ENCODE results near the gene BTG3.

BTG3 gene

GRCh38 chr21:17612565-17613241, at the start of gene BTG3:
Gene BTG3, minus strand, starts transcription at chr21:17612901. Its CDS starts 3,757 bp downstream, at chr21:17609144.
- peak; percentile 84 for DNase-seq

GRCh38 chr21:17660862-17661261, 48.2 kb upstream of the BTG3 start:
- no peak for DNase-seq

GRCh38 chr21:17660452-17660851, 47.8 kb upstream of the BTG3 start:
- DNase-seq = peak; percentile 38

- DNase-seq = no peak
These were observed 46.2 kb upstream of the BTG3 start for GRCh38 chr21:17658931-17659330.

GRCh38 chr21:17651526-17651925, 38.8 kb upstream of the BTG3 start:
- DNase-seq = no peak

DNA sequence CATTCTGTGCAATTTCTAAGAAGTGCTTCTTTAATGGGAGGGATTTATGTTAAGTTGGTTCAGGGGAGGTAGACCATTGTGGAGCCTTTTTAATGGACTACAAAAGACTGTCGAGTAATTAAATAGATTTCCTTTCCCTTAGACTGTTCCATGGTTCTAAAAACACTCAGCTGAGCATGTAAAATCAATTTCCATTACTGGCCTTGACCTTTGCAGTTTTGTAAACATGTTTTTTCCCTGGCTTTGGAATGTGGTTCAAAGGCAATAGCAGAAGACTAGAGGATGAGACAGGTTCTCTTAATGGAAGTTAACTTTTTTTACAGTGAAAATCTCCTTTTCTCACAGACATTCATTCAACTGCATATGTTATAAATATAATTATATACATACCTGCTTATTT, 37.6 kb upstream of the BTG3 start:
- no peak for DNase-seq

GRCh38 chr21:17646790-17647189, 34.1 kb upstream of the BTG3 start:
- no peak for DNase-seq

GRCh38 chr21:17644186-17644585, 31.5 kb upstream of the BTG3 start:
- DNase-seq = no peak

DNA sequence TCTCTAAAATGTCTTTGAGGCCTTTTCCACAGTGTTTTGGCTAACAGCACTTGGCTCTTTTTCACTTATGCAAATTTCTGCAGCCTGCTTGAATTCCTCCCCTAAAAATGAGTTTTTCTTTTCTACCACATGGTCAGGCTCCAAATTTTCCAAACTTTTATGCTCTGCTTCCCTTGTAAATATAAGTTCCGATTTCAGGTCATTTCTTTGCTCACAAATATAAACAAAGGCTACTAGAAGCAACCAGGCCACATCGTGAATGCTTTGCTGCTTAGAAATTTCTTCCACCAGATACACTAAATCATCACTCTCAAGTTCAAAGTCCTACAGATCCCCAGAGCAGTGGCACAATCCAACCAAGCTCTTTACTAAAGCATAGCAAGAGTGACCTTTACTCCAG, 28.1 kb upstream of the BTG3 start:
- no peak for DNase-seq

- DNase-seq = no peak
These were observed 24.0 kb upstream of the BTG3 start for GRCh38 chr21:17636711-17637110.

GRCh38 chr21:17631195-17631594, 18.5 kb upstream of the BTG3 start:
- no peak for DNase-seq

GRCh38 chr21:17622018-17622417, 9.3 kb upstream of the BTG3 start:
- no peak for DNase-seq

GRCh38 chr21:17616831-17617230, 4.1 kb upstream of the BTG3 start:
- DNase-seq = no peak

DNA sequence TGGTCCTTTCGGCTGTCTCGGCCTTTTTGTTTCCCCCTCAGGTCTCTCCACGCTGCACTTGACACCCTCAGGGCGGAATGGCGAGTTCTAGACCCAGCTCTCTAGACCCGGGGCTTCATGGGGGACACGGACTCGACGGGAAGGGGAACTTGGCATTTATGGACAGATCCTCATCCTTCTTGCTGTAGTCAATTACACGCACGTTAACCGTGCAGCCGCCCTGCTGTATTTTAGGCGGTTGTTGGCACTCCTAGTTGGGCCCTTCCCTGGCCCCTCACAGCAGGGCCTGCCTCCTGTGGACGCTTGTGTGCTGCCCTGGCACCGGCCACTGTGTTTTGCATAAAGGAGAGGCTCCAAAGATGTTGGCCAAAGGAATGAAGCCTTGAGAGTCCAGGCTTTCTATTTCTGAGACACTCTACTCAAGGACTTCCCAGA, 558 bp upstream of the BTG3 start:
- peak; percentile 4 for DNase-seq

- DNase-seq = peak; percentile 84
These were observed 607 bp downstream of the BTG3 start for GRCh38 chr21:17612023-17612564.

GRCh38 chr21:17611414-17612022, 1.2 kb downstream of the BTG3 start:
- DNase-seq = peak; percentile 91

GRCh38 chr21:17610911-17611310, 1.8 kb downstream of the BTG3 start:
- DNase-seq = no peak

- no peak for DNase-seq
These were observed 3.0 kb downstream of the BTG3 start for GRCh38 chr21:17609681-17610080.

- no peak for DNase-seq
These were observed 5.0 kb downstream of the BTG3 start for GRCh38 chr21:17607684-17608083.

DNA sequence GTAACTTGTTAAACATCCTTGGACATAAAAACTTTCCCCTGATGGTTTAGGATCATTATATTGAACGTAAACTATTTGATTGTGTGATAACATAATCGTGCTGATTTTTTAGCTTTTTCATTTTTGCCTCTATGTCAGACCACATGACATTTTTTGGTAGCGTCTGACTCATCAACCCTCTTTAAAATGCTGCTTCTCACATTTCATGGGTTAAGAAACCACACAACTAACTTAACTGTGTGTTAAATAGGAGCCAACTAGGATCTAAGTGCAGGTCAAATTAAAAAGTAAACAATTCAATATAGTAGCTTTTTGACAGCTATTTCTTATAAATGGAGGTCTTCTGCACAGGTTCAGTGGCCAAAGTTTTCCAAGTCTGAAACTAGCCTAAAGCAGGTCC, 9.8 kb downstream of the BTG3 start:
- DNase-seq = no peak

- no peak for DNase-seq
These were observed 14.3 kb downstream of the BTG3 start for GRCh38 chr21:17598437-17598836.

DNA sequence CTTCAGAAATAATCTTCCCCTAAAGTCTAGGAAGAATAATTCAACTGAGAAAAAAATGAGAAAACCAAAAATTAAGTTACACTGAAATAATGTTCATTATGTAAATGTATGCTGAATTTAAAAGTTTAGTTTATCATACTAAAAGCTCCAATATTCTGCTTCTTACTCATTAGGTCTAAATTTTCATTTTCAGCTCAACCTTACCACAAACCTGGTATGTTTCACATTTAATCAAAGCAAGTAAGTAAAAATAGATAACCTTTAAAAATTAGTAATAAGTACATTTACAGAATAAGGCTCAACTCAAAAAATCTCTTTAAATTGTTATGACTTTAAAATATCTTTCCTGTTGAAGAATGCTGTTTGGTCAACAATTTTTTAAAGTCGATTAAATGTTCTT, 15.0 kb downstream of the BTG3 start:
- DNase-seq = no peak

DNA sequence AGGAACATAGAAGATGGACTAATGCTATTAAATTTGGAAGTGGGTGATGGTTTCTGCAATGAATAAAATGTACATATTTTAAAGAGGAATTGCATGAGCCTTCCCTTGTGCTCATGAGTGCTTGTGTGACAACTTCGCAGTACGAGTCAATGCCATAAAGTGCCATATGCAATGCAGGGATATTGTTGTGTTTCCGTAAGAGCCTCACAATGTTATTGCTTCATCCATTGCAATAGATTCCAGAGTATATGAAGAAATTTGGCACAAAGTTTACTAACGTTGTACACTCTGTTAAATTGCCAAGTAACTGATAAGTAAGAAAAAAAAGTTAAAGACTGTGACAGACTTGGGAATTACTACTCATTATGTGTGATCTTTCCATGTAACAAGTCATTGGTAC, 22.3 kb downstream of the BTG3 start:
- DNase-seq = no peak

GRCh38 chr21:17585875-17586450, 26.7 kb downstream of the BTG3 start:
- peak; percentile 58 for DNase-seq

Data from inflammatory macrophage treated with lipopolysaccharide for 4 hours (primary cell).